ENCODE data around the gene TMCO1. TPM values are rescaled to one million over a fixed set of nuclear protein-coding genes. Genes with fewer than 3 reads are reported as not detected.

Gene TMCO1
- total RNA-seq, 1 donor from 2014 or later: 98.6 TPM

- Mint-ChIP-seq H3K27me3 (ENCODE audit: low read depth) (no peaks in the 10 kb centered on the region), H3K4me3 (ENCODE audit: unreplicated experiment) (no peak overlapping the region), H3K9me3 (ENCODE audit: low read depth) (no peaks in the 10 kb centered on the region), H3K27ac (ENCODE audit: unreplicated experiment) (peak overlapping the region; percentile 75), H3K4me1 (ENCODE audit: low read depth) (peaks cover 36% of the 10 kb centered on the region), H3K36me3 (ENCODE audit: low read depth) (peaks cover 6% of the 10 kb centered on the region)
- no peak for TF ChIP-seq CTCF (IDR thresholded peaks at IDR 0.05)
- DNase-seq (ENCODE audit: low spot score): no peak
Observed at GRCh38 chr1:165773324-165773965, 4.8 kb upstream of the TMCO1 start.

GRCh38 chr1:165772739-165773138 lies 4.1 kb upstream of the TMCO1 start:
- no peak for TF ChIP-seq CTCF (IDR thresholded peaks at IDR 0.05)
- H3K9me3 Mint-ChIP-seq (ENCODE audit: low read depth): no peaks in the 10 kb centered on the region
- peaks cover 44% of the 10 kb centered on the region for H3K4me1 Mint-ChIP-seq (ENCODE audit: low read depth)
- H3K27me3 Mint-ChIP-seq (ENCODE audit: low read depth): no peaks in the 10 kb centered on the region
- H3K4me3 Mint-ChIP-seq (ENCODE audit: unreplicated experiment): no peak overlapping the region
- peaks cover 6% of the 10 kb centered on the region for H3K36me3 Mint-ChIP-seq (ENCODE audit: low read depth)
- no peak for DNase-seq (ENCODE audit: low spot score)
- peak overlapping the region; percentile 23 for H3K27ac Mint-ChIP-seq (ENCODE audit: unreplicated experiment)

GRCh38 chr1:165764277-165764676 lies 4.4 kb downstream of the TMCO1 start:
- Mint-ChIP-seq H3K4me3 (ENCODE audit: unreplicated experiment) (no peak overlapping the region), H3K36me3 (ENCODE audit: low read depth) (peaks cover 18% of the 10 kb centered on the region), H3K27ac (ENCODE audit: unreplicated experiment) (no peak overlapping the region), H3K27me3 (ENCODE audit: low read depth) (no peaks in the 10 kb centered on the region), H3K4me1 (ENCODE audit: low read depth) (peaks cover 40% of the 10 kb centered on the region), H3K9me3 (ENCODE audit: low read depth) (no peaks in the 10 kb centered on the region)
- DNase-seq (ENCODE audit: low spot score): no peak
- no peak for TF ChIP-seq CTCF (IDR thresholded peaks at IDR 0.05)

- Mint-ChIP-seq H3K4me1 (ENCODE audit: low read depth) (peaks cover 38% of the 10 kb centered on the region), H3K9me3 (ENCODE audit: low read depth) (no peaks in the 10 kb centered on the region), H3K36me3 (ENCODE audit: low read depth) (peaks cover 20% of the 10 kb centered on the region), H3K27ac (ENCODE audit: unreplicated experiment) (no peak overlapping the region), H3K27me3 (ENCODE audit: low read depth) (no peaks in the 10 kb centered on the region), H3K4me3 (ENCODE audit: unreplicated experiment) (no peak overlapping the region)
- DNase-seq (ENCODE audit: low spot score): no peak
- no peak for TF ChIP-seq CTCF (IDR thresholded peaks at IDR 0.05)
Observed at GRCh38 chr1:165763442-165763841, 5.2 kb downstream of the TMCO1 start.

GRCh38 chr1:165762725-165763124 lies 5.9 kb downstream of the TMCO1 start:
- TF ChIP-seq CTCF (IDR thresholded peaks at IDR 0.05): no peak
- H3K27me3 Mint-ChIP-seq (ENCODE audit: low read depth): no peaks in the 10 kb centered on the region
- no peak for DNase-seq (ENCODE audit: low spot score)
- H3K9me3 Mint-ChIP-seq (ENCODE audit: low read depth): no peaks in the 10 kb centered on the region
- no peak overlapping the region for H3K4me3 Mint-ChIP-seq (ENCODE audit: unreplicated experiment)
- H3K36me3 Mint-ChIP-seq (ENCODE audit: low read depth): peaks cover 20% of the 10 kb centered on the region
- no peak overlapping the region for H3K27ac Mint-ChIP-seq (ENCODE audit: unreplicated experiment)
- H3K4me1 Mint-ChIP-seq (ENCODE audit: low read depth): peaks cover 31% of the 10 kb centered on the region
